Hepatocyte (in vitro differentiated cells): ENCODE measurements around the gene IFI6.

Source experiments
- EZH2 ChIP-seq: fragments of 200-600 bp; sonication (generic); IDR thresholded peaks from 2 replicates; pipeline ENCODE4 v1.6.1; 2016; ENCODE audit warnings: antibody characterized with exemption, mild to moderate bottlenecking, borderline replicate concordance
- EZH2phosphoT487 ChIP-seq: fragments of 200-600 bp; sonication (generic); IDR thresholded peaks from one replicate; pipeline ENCODE4 v1.6.1; 2018; ENCODE audit warnings: antibody characterized with exemption, mild to moderate bottlenecking, low read depth, moderate library complexity; ENCODE audit not compliant: unreplicated experiment, severe bottlenecking
- TF ChIP-seq, protein P1 (sequence below): fragments of 200-600 bp; sonication (generic); IDR thresholded peaks from 2 replicates; pipeline ENCODE4 v1.5.1; 2016; ENCODE audit warnings: antibody characterized with exemption, mild to moderate bottlenecking; ENCODE audit not compliant: poor library complexity

DNA sequence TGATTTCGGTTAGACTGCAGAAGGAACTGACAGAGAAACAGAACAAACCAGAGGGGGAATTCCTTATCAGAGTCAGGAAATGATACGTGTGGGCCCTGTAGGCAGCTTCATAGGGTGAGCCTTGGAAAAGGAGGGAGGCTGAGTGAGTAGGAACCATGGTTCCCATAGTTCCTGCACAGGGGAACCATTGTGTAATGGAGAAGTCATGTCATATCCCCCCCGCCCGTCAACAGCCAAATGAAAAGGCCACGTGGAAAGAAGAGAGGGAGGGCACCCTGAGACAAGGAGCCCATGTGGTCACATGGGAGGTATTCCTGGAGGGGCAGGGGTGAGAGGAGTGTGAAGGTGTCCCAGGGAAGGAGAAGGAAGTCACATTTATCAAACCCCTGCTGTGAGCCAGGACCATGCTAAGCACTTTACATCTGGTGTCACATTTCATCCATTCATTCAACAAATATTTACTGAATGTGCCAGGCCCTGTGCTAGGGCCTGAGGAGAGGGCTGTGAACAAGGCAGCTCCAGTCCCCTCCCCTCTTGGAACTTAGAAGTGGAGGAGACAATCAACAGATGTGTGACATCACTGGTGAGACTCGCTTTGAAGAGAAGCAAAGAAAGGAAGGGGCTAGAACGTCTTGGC, 21.3 kb downstream of the IFI6 start:
- TF ChIP-seq, protein P1, sequence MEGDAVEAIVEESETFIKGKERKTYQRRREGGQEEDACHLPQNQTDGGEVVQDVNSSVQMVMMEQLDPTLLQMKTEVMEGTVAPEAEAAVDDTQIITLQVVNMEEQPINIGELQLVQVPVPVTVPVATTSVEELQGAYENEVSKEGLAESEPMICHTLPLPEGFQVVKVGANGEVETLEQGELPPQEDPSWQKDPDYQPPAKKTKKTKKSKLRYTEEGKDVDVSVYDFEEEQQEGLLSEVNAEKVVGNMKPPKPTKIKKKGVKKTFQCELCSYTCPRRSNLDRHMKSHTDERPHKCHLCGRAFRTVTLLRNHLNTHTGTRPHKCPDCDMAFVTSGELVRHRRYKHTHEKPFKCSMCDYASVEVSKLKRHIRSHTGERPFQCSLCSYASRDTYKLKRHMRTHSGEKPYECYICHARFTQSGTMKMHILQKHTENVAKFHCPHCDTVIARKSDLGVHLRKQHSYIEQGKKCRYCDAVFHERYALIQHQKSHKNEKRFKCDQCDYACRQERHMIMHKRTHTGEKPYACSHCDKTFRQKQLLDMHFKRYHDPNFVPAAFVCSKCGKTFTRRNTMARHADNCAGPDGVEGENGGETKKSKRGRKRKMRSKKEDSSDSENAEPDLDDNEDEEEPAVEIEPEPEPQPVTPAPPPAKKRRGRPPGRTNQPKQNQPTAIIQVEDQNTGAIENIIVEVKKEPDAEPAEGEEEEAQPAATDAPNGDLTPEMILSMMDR = no peak
- TF ChIP-seq EZH2 = no peak
- TF ChIP-seq EZH2phosphoT487 = no peak
